HCT116 (cell line): ENCODE results near the gene OPCML. TPM values are rescaled to one million over a fixed set of nuclear protein-coding genes. Genes with fewer than 3 reads are reported as not detected.

ENCODE experiments used
- ATAC-seq: fragments of 200-7000 bp; cut with Tn5 transposase; 2 replicates; pipeline ENCODE4 v1.9.1; 2020; ENCODE audit warnings: mild to moderate bottlenecking, moderate library complexity
- BruUV-seq: library from RNA; stranded (reverse); fragments of 400-500 nt; replicated peaks from 2 replicates; lab custom pipeline; 2021; lab: Mats Ljungman, UMichigan
- CTCF ChIA-PET: fragments of 300-600 bp; sonication (Branson Sonifier 250); formaldehyde crosslinking; loops from one replicate; lab custom pipeline; 2021; ENCODE audit warnings: antibody characterized with exemption; lab: Charles Lee
- POLR2A ChIA-PET: fragments of 300-600, 350-600 bp; sonication (Branson Sonifier 250); formaldehyde crosslinking; loops from one replicate; lab custom pipeline; 2021; ENCODE audit warnings: antibody characterized with exemption; lab: Charles Lee
- RAD21 ChIA-PET, 2 experiments: fragments of 300-600 bp; sonication (Branson Sonifier 250); formaldehyde crosslinking; loops; one replicate each; lab custom pipeline; 2023; ENCODE audit warnings: low total read pairs in 2 of 2; ENCODE audit not compliant: uncharacterized antibody in 2 of 2, unreplicated experiment in 2 of 2, low non-redundant PET in 1 of 2; lab: Charles Lee
- DNase-seq: peaks from one replicate; pipeline ENCODE4 v3.0.0-alpha.2; 2010; ENCODE audit warnings: low read depth, low spot score
- H2AFZ ChIP-seq: fragments of 200-600 bp; shearing (Covaris generic), sonication (generic); 2 replicates; pipeline ENCODE4 v1.6.1; 2017; ENCODE audit warnings: low read depth, mixed run types, mixed read lengths, antibody characterized with exemption, low read length; ENCODE audit not compliant: poor library complexity, severe bottlenecking
- H3K27ac ChIP-seq: 2 replicates; pipeline ENCODE4 v1.5.1; 2012; ENCODE audit warnings: low read depth, low read length
- H3K27me3 ChIP-seq: fragments of 200-600 bp; sonication (generic); 2 replicates; pipeline ENCODE4 v1.6.1; 2016; ENCODE audit warnings: mixed run types, low read length, mixed read lengths; ENCODE audit not compliant: insufficient read depth
- H3K36me3 ChIP-seq, 2 experiments: fragments of 200-500 bp in 1 of 2; fragments of 200-600 bp in 1 of 2; sonication (Bioruptor generic) in 1 of 2; sonication (generic) in 1 of 2; 2 replicates each; pipeline versions ENCODE4 v1.5.1 to v1.6.1; 2014 to 2016; ENCODE audit warnings: low read length in 2 of 2, inconsistent platforms in 1 of 2, mixed read lengths in 1 of 2, mixed run types in 1 of 2; ENCODE audit not compliant: insufficient read depth in 2 of 2, control insufficient read depth in 1 of 2
- H3K4me1 ChIP-seq, 2 experiments: fragments of 200-600 bp in 1 of 2; sonication (generic) in 1 of 2; 2 replicates each; pipeline versions ENCODE4 v1.5.1 to v1.6.1; 2012 to 2017; ENCODE audit warnings: low read length in 2 of 2, inconsistent platforms in 1 of 2, mild to moderate bottlenecking in 1 of 2, mixed read lengths in 1 of 2, mixed run types in 1 of 2, moderate library complexity in 1 of 2; ENCODE audit not compliant: insufficient read depth in 2 of 2, control insufficient read depth in 1 of 2
- H3K4me2 ChIP-seq: fragments of 200-600 bp; sonication (generic); 2 replicates; pipeline ENCODE4 v1.6.1; 2017; ENCODE audit warnings: mixed run types, low read length, mixed read lengths
- H3K4me3 ChIP-seq, 2 experiments: fragments of 200-600 bp in 1 of 2; sonication (generic) in 1 of 2; replicated peaks in 1 of 2; 2 replicates each; pipeline ENCODE4 v1.5.1; 2011 to 2016; ENCODE audit warnings: low read length in 2 of 2, control low read depth in 1 of 2, low read depth in 1 of 2, mild to moderate bottlenecking in 1 of 2, mixed read lengths in 1 of 2, mixed run types in 1 of 2
- H3K79me2 ChIP-seq: fragments of 200-600 bp; sonication (generic); 2 replicates; pipeline ENCODE4 v1.6.1; 2017; ENCODE audit warnings: mild to moderate bottlenecking, mixed run types, low read length, moderate library complexity, mixed read lengths; ENCODE audit not compliant: insufficient read depth
- H3K9ac ChIP-seq: fragments of 200-600 bp; sonication (generic); 2 replicates; pipeline ENCODE4 v1.6.1; 2016; ENCODE audit warnings: low read length, mixed read lengths
- H3K9me2 ChIP-seq: fragments of 200-600 bp; sonication (generic), shearing (Covaris generic); 2 replicates; pipeline ENCODE4 v1.6.1; 2017; ENCODE audit warnings: mixed run types, mild to moderate bottlenecking, moderate library complexity; ENCODE audit not compliant: insufficient read depth
- H3K9me3 ChIP-seq, 2 experiments: fragments of 200-500 bp in 1 of 2; fragments of 200-600 bp in 1 of 2; sonication (Bioruptor generic) in 1 of 2; sonication (generic) in 1 of 2; 2 replicates each; pipeline ENCODE4 v1.6.1; 2014 to 2017; ENCODE audit warnings: low read length in 2 of 2, mixed read lengths in 2 of 2, inconsistent platforms in 1 of 2, low read depth in 1 of 2, mild to moderate bottlenecking in 1 of 2, mixed run types in 1 of 2, moderate library complexity in 1 of 2; ENCODE audit not compliant: control insufficient read depth in 1 of 2, insufficient read depth in 1 of 2
- H4K20me1 ChIP-seq: fragments of 200-600 bp; sonication (generic), shearing (Covaris generic); 2 replicates; pipeline ENCODE4 v1.6.1; 2017; ENCODE audit warnings: mixed run types, mild to moderate bottlenecking, moderate library complexity; ENCODE audit not compliant: insufficient read depth
- CBX3 ChIP-seq: IDR thresholded peaks from 2 replicates; pipeline ENCODE4 v1.6.1; 2012; ENCODE audit warnings: low read depth
- CEBPB ChIP-seq: IDR thresholded peaks from 2 replicates; pipeline ENCODE4 v1.6.1; 2012; ENCODE audit warnings: low read depth
- ELF1 ChIP-seq: IDR thresholded peaks from 2 replicates; pipeline ENCODE4 v1.6.1; 2012; ENCODE audit warnings: low read depth, borderline replicate concordance
- EZH2phosphoT487 ChIP-seq: fragments of 200-600 bp; IDR thresholded peaks from 2 replicates; pipeline ENCODE4 v1.6.1; 2018; ENCODE audit warnings: antibody characterized with exemption, borderline replicate concordance
- JUND ChIP-seq: IDR thresholded peaks from 2 replicates; pipeline ENCODE4 v1.6.1; 2012
- POLR2A ChIP-seq: IDR thresholded peaks from 2 replicates; pipeline ENCODE4 v1.7.0; 2011; ENCODE audit warnings: borderline replicate concordance; ENCODE audit not compliant: insufficient read depth, insufficient read length; ENCODE audit errors: extremely low read depth
- POLR2AphosphoS5 ChIP-seq: IDR thresholded peaks from 2 replicates; pipeline ENCODE4 v1.6.1; 2011; ENCODE audit warnings: mild to moderate bottlenecking, low read depth, low read length, moderate library complexity
- SIN3A ChIP-seq: IDR thresholded peaks from 2 replicates; pipeline ENCODE4 v1.6.1; 2012; ENCODE audit warnings: low read depth
- SRF ChIP-seq: IDR thresholded peaks from 2 replicates; pipeline ENCODE4 v1.6.1; 2012; ENCODE audit warnings: low read depth
- TCF7L2 ChIP-seq: IDR thresholded peaks from 2 replicates; pipeline ENCODE4 v1.7.0; 2011; ENCODE audit warnings: borderline replicate concordance, inconsistent platforms; ENCODE audit not compliant: insufficient read depth, insufficient read length; ENCODE audit errors: extremely low read depth
- YY1 ChIP-seq: IDR thresholded peaks from 2 replicates; pipeline ENCODE4 v1.6.1; 2011; ENCODE audit warnings: low read length, low read depth, moderate library complexity, mild to moderate bottlenecking; ENCODE audit not compliant: insufficient replicate concordance; ENCODE audit errors: extremely low read depth
- ZFX ChIP-seq: fragments of 450-650 bp; IDR thresholded peaks from 2 replicates; pipeline ENCODE4 v1.6.1; 2017
- intact Hi-C: fragments of 100-400 bp; cut with micrococcal nuclease; formaldehyde crosslinking; loops from 2 replicates; pipeline ENCODE4 v1.10.0; 2022
- total RNA-seq: library from RNA; stranded (reverse); gene quantifications from one replicate; pipeline ENCODE4 v1.2.1, GENCODE V29; 2021; ENCODE audit not compliant: unreplicated experiment
- TF ChIP-seq, protein P1 (sequence below): IDR thresholded peaks from 2 replicates; pipeline ENCODE4 v1.6.1; 2012; ENCODE audit warnings: low read depth
- TF ChIP-seq, protein P2 (sequence below): IDR thresholded peaks from 2 replicates; pipeline ENCODE4 v1.6.1; 2012
- TF ChIP-seq, protein P3 (sequence below): IDR thresholded peaks from 2 replicates; pipeline ENCODE4 v1.6.1; 2011; ENCODE audit warnings: mild to moderate bottlenecking, low read length, moderate library complexity; ENCODE audit not compliant: insufficient replicate concordance; ENCODE audit errors: extremely low read depth
- TF ChIP-seq, protein P4 (sequence below): IDR thresholded peaks from 2 replicates; pipeline ENCODE4 v1.6.1; 2012

Gene OPCML
- total RNA-seq, 1 experiment from 2014 or later = not detected

GRCh38 chr11:132850266-132850665 lies 682.0 kb downstream of the OPCML start:
- no peaks in the 10 kb centered on the region for H3K36me3 ChIP-seq
- no peak overlapping the region for H3K4me2 ChIP-seq
- no peak overlapping the region for H3K4me3 ChIP-seq
- ChIA-PET RAD21 (no interaction called here), POLR2A (no interaction called here), CTCF (no interaction called here)
- no peak overlapping the region for H3K27ac ChIP-seq
- no peak overlapping the region for H2AFZ ChIP-seq
- ATAC-seq = no peak
- TF ChIP-seq JUND (no peak), CBX3 (no peak), TCF7L2 (no peak), ELF1 (no peak), POLR2AphosphoS5 (no peak), POLR2A (no peak), SIN3A (no peak), ZFX (no peak), EZH2phosphoT487 (no peak), SRF (no peak), YY1 (no peak), CEBPB (no peak)
- TF ChIP-seq, protein P1, sequence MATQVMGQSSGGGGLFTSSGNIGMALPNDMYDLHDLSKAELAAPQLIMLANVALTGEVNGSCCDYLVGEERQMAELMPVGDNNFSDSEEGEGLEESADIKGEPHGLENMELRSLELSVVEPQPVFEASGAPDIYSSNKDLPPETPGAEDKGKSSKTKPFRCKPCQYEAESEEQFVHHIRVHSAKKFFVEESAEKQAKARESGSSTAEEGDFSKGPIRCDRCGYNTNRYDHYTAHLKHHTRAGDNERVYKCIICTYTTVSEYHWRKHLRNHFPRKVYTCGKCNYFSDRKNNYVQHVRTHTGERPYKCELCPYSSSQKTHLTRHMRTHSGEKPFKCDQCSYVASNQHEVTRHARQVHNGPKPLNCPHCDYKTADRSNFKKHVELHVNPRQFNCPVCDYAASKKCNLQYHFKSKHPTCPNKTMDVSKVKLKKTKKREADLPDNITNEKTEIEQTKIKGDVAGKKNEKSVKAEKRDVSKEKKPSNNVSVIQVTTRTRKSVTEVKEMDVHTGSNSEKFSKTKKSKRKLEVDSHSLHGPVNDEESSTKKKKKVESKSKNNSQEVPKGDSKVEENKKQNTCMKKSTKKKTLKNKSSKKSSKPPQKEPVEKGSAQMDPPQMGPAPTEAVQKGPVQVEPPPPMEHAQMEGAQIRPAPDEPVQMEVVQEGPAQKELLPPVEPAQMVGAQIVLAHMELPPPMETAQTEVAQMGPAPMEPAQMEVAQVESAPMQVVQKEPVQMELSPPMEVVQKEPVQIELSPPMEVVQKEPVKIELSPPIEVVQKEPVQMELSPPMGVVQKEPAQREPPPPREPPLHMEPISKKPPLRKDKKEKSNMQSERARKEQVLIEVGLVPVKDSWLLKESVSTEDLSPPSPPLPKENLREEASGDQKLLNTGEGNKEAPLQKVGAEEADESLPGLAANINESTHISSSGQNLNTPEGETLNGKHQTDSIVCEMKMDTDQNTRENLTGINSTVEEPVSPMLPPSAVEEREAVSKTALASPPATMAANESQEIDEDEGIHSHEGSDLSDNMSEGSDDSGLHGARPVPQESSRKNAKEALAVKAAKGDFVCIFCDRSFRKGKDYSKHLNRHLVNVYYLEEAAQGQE = no peak
- TF ChIP-seq, protein P2, sequence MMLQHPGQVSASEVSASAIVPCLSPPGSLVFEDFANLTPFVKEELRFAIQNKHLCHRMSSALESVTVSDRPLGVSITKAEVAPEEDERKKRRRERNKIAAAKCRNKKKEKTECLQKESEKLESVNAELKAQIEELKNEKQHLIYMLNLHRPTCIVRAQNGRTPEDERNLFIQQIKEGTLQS = no peak
- TF ChIP-seq, protein P3, sequence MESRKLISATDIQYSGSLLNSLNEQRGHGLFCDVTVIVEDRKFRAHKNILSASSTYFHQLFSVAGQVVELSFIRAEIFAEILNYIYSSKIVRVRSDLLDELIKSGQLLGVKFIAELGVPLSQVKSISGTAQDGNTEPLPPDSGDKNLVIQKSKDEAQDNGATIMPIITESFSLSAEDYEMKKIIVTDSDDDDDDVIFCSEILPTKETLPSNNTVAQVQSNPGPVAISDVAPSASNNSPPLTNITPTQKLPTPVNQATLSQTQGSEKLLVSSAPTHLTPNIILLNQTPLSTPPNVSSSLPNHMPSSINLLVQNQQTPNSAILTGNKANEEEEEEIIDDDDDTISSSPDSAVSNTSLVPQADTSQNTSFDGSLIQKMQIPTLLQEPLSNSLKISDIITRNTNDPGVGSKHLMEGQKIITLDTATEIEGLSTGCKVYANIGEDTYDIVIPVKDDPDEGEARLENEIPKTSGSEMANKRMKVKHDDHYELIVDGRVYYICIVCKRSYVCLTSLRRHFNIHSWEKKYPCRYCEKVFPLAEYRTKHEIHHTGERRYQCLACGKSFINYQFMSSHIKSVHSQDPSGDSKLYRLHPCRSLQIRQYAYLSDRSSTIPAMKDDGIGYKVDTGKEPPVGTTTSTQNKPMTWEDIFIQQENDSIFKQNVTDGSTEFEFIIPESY = no peak
- TF ChIP-seq, protein P4, sequence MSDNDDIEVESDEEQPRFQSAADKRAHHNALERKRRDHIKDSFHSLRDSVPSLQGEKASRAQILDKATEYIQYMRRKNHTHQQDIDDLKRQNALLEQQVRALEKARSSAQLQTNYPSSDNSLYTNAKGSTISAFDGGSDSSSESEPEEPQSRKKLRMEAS = no peak
- no peaks in the 10 kb centered on the region for H3K27me3 ChIP-seq
- intact Hi-C loops = no loop called here
- BruUV-seq = no TSS peak
- H3K79me2 ChIP-seq = no peaks in the 10 kb centered on the region
- no peaks in the 10 kb centered on the region for H3K9me2 ChIP-seq
- H3K9me3 ChIP-seq = peaks cover 17 to 35% of the 10 kb centered on the region in 2 experiments; a peak in 2 of 4 replicates
- DNase-seq = no peak
- H3K4me1 ChIP-seq = no peaks in the 10 kb centered on the region
- no peaks in the 10 kb centered on the region for H4K20me1 ChIP-seq
- H3K9ac ChIP-seq = no peak overlapping the region
